ENCODE results near the gene CNGB1. TPM values are rescaled to one million over a fixed set of nuclear protein-coding genes. Genes with fewer than 3 reads are reported as not detected.

The CNGB1 gene
- total RNA-seq, 1 experiment from 2014 or later = not detected

GRCh38 chr16:57961538-57961937 lies 9.4 kb downstream of the CNGB1 start:
- Mint-ChIP-seq H3K9me3 (ENCODE audit: unreplicated experiment) (no peaks in the 10 kb centered on the region), H3K36me3 (ENCODE audit: insufficient read depth, unreplicated experiment) (no peaks in the 10 kb centered on the region), H3K4me1 (ENCODE audit: insufficient read depth, unreplicated experiment) (peaks cover 6% of the 10 kb centered on the region), H3K27me3 (ENCODE audit: insufficient read depth, unreplicated experiment) (no peaks in the 10 kb centered on the region), H3K27ac (ENCODE audit: low read depth, unreplicated experiment) (no peak overlapping the region), H3K4me3 (ENCODE audit: unreplicated experiment) (no peak overlapping the region)
- POLR2A ChIA-PET = interaction anchor here (0.7 kb wide), 1 partner anchor 11 kb away, joined by 3 read pairs; no protein-coding TSS in a partner anchor
- DNase-seq (ENCODE audit: unreplicated experiment) = no peak
- intact Hi-C loops (cut with micrococcal nuclease) = no loop called here
- CTCF ChIA-PET = interaction anchor here (0.6 to 1.1 kb wide), 5 partner anchors 9 to 57 kb away, joined by 3 to 4 read pairs (median 3); a partner anchor contains a TSS
- no TSS peak for BruUV-seq (replicated peaks)
- no peak for TF ChIP-seq CTCF (IDR thresholded peaks at IDR 0.05; ENCODE audit: unreplicated experiment)

GRCh38 chr16:57960826-57961472 lies 10.0 kb downstream of the CNGB1 start:
- Mint-ChIP-seq H3K36me3 (ENCODE audit: insufficient read depth, unreplicated experiment) (no peaks in the 10 kb centered on the region), H3K4me3 (ENCODE audit: unreplicated experiment) (no peak overlapping the region), H3K9me3 (ENCODE audit: unreplicated experiment) (no peaks in the 10 kb centered on the region), H3K4me1 (ENCODE audit: insufficient read depth, unreplicated experiment) (peaks cover 3% of the 10 kb centered on the region), H3K27me3 (ENCODE audit: insufficient read depth, unreplicated experiment) (no peaks in the 10 kb centered on the region), H3K27ac (ENCODE audit: low read depth, unreplicated experiment) (no peak overlapping the region)
- POLR2A ChIA-PET = no interaction called here
- CTCF ChIA-PET = interaction anchor here (0.9 to 1.1 kb wide), 2 partner anchors 9 to 56 kb away, joined by 3 to 4 read pairs; no protein-coding TSS in a partner anchor
- no peak for DNase-seq (ENCODE audit: unreplicated experiment)
- TF ChIP-seq CTCF (IDR thresholded peaks at IDR 0.05; ENCODE audit: unreplicated experiment) = no peak
- intact Hi-C loops (cut with micrococcal nuclease) = no loop called here
- no TSS peak for BruUV-seq (replicated peaks)

GRCh38 chr16:57960310-57960709 lies 10.6 kb downstream of the CNGB1 start:
- H3K4me1 Mint-ChIP-seq (ENCODE audit: insufficient read depth, unreplicated experiment) = peaks cover 6% of the 10 kb centered on the region
- no peaks in the 10 kb centered on the region for H3K9me3 Mint-ChIP-seq (ENCODE audit: unreplicated experiment)
- H3K4me3 Mint-ChIP-seq (ENCODE audit: unreplicated experiment) = no peak overlapping the region
- TF ChIP-seq CTCF (IDR thresholded peaks at IDR 0.05; ENCODE audit: unreplicated experiment) = no peak
- no peaks in the 10 kb centered on the region for H3K36me3 Mint-ChIP-seq (ENCODE audit: insufficient read depth, unreplicated experiment)
- intact Hi-C loops (cut with micrococcal nuclease) = no loop called here
- no peaks in the 10 kb centered on the region for H3K27me3 Mint-ChIP-seq (ENCODE audit: insufficient read depth, unreplicated experiment)
- BruUV-seq (replicated peaks) = no TSS peak
- CTCF ChIA-PET = interaction anchor here (0.7 kb wide), 1 partner anchor 62 kb away, joined by 4 read pairs; no protein-coding TSS in a partner anchor
- no peak overlapping the region for H3K27ac Mint-ChIP-seq (ENCODE audit: low read depth, unreplicated experiment)
- DNase-seq (ENCODE audit: unreplicated experiment) = no peak
- POLR2A ChIA-PET = no interaction called here

GRCh38 chr16:57959804-57960203 lies 11.1 kb downstream of the CNGB1 start:
- ChIA-PET CTCF (interaction anchor here (0.7 kb wide), 1 partner anchor 61 kb away, joined by 4 read pairs; no protein-coding TSS in a partner anchor), POLR2A (no interaction called here)
- DNase-seq (ENCODE audit: unreplicated experiment) = no peak
- H3K27me3 Mint-ChIP-seq (ENCODE audit: insufficient read depth, unreplicated experiment) = no peaks in the 10 kb centered on the region
- H3K9me3 Mint-ChIP-seq (ENCODE audit: unreplicated experiment) = no peaks in the 10 kb centered on the region
- peaks cover 10% of the 10 kb centered on the region for H3K4me1 Mint-ChIP-seq (ENCODE audit: insufficient read depth, unreplicated experiment)
- no TSS peak for BruUV-seq (replicated peaks)
- no peak overlapping the region for H3K27ac Mint-ChIP-seq (ENCODE audit: low read depth, unreplicated experiment)
- intact Hi-C loops (cut with micrococcal nuclease) = no loop called here
- TF ChIP-seq CTCF (IDR thresholded peaks at IDR 0.05; ENCODE audit: unreplicated experiment) = no peak
- no peak overlapping the region for H3K4me3 Mint-ChIP-seq (ENCODE audit: unreplicated experiment)
- H3K36me3 Mint-ChIP-seq (ENCODE audit: insufficient read depth, unreplicated experiment) = no peaks in the 10 kb centered on the region

Data from MCF 10A (cell line).